ENCODE results near the gene RASSF1. TPM values are rescaled to one million over a fixed set of nuclear protein-coding genes. Genes with fewer than 3 reads are reported as not detected.

Gene RASSF1
- total and polyA plus RNA-seq, 2 of the 8 experiments (the other 6 are each of a cell fraction or from before 2014, with no cell fraction given) = 10.3 to 15.7 TPM

DNA sequence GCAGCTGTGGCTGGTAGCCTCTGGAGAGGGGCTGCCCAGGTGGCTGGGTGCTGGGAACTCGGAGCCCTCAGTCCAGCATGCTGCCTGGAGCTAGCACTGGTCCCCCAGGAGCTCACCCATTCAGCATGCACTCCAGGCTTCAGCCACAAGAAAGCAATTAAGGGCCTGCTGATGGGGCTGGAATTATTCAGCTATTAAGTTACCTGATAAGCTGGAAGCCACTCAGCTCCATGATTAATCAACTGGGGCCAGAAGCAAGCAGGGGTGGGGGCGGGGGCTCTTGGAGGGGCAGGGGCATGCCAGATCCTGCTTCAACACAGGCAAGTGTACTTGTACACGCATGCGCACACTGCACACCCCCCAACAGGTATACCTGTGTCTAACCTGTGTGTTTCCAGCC, 40.7 kb upstream of the RASSF1 start:
- Histone ChIP-seq H3K9me3 (ENCODE audit: insufficient read depth in 2 of 2, low read depth in 1 of 2, low read length in 1 of 2) (no peaks in the 10 kb centered on the region), H3K18ac (ENCODE audit: extremely low read depth, low read length) (no peak overlapping the region), H3K23ac (ENCODE audit: insufficient read length) (no peak overlapping the region), H3K4me2 (ENCODE audit: insufficient read depth in 1 of 2, low read depth in 2 of 2, low read length in 2 of 2) (no peak overlapping the region), H2BK120ac (replicated peaks; ENCODE audit: low read depth, low read length) (no peak overlapping the region), H4K5ac (ENCODE audit: insufficient read length, low read depth, low read length) (no peak overlapping the region), H2AK5ac (ENCODE audit: low read depth, low read length) (no peak overlapping the region), H3K23me2 (ENCODE audit: low read depth, low read length) (no peaks in the 10 kb centered on the region), H3K9ac (replicated peaks in 1 of 4; ENCODE audit: extremely low read depth in 1 of 4, low read depth in 3 of 4, low read length in 3 of 4) (no peak overlapping the region), H3K56ac (replicated peaks; ENCODE audit: insufficient read length, low read depth, low read length) (no peak overlapping the region), H4K20me1 (replicated peaks in 1 of 2; ENCODE audit: control insufficient read depth in 1 of 2, insufficient read depth in 2 of 2, low read length in 2 of 2) (peaks cover 2 to 4% of the 10 kb centered on the region in 2 experiments), H3K14ac (ENCODE audit: insufficient read length) (no peak overlapping the region), H2AFZ (ENCODE audit: low read length) (no peak overlapping the region), H3K27ac (ENCODE audit: low read depth, low read length) (no peak overlapping the region), H2BK20ac (ENCODE audit: low read length) (no peak overlapping the region), H4K91ac (replicated peaks; ENCODE audit: insufficient read length, low read length) (no peak overlapping the region), H3K36me3 (ENCODE audit: control insufficient read depth in 2 of 4, insufficient read depth in 4 of 4, low read length in 3 of 4) (no peaks in the 10 kb centered on the region), H3K4ac (replicated peaks; ENCODE audit: insufficient read length, low read depth, low read length) (no peak overlapping the region), H3K4me1 (replicated peaks in 1 of 4; ENCODE audit: control insufficient read depth in 3 of 4, insufficient read depth in 4 of 4, low read length in 3 of 4) (peaks cover 0 to 5% (median 2%) of the 10 kb centered on the region in 4 experiments; a peak in 2 of 7 replicates), H3K27me3 (replicated peaks in 1 of 4; ENCODE audit: control insufficient read depth in 3 of 4, extremely low read depth in 1 of 4, insufficient read depth in 3 of 4, low read length in 3 of 4) (peaks cover 0 to 3% (median 0%) of the 10 kb centered on the region in 4 experiments; a peak in 1 of 7 replicates), H2BK5ac (ENCODE audit: low read depth, low read length) (no peak overlapping the region), H3K79me2 (ENCODE audit: control insufficient read depth in 1 of 2, insufficient read depth in 2 of 2, low read length in 2 of 2) (no peaks in the 10 kb centered on the region), H3K79me1 (ENCODE audit: low read depth, low read length) (no peaks in the 10 kb centered on the region), H4K8ac (ENCODE audit: extremely low read depth, insufficient read depth, low read length) (no peak overlapping the region), H3K4me3 (ENCODE audit: extremely low read depth in 1 of 4, insufficient read depth in 2 of 4, low read depth in 3 of 4, low read length in 4 of 4) (no peak overlapping the region), H2BK12ac (ENCODE audit: low read depth, low read length) (no peak overlapping the region), H2BK15ac (ENCODE audit: low read length) (no peak overlapping the region)
- ChIA-PET POLR2A (ENCODE audit: partially characterized antibody) (interaction anchor here (1.7 kb wide), 1 partner anchor 135 kb away, joined by 4 read pairs; no protein-coding TSS in a partner anchor), CTCF (ENCODE audit: partially characterized antibody) (interaction anchor here (0.6 to 2.5 kb wide), 11 partner anchors 10 to 161 kb away, joined by 3 to 13 read pairs (median 4); no protein-coding TSS in a partner anchor)
- DNase-seq (ENCODE audit: low read depth in 1 of 2, low spot score in 2 of 2) = no peak
- no peak for FAIRE-seq
- WGBS, 2 experiments (ENCODE audit: extremely low coverage in 1 of 2, insufficient coverage in 1 of 2, insufficient read length in 1 of 2, insufficient replicate concordance in 2 of 2, low coverage in 1 of 2, low lambda C conversion rate in 2 of 2, missing lambda C conversion rate in 1 of 2) = 73% methylated on average over 4 of the region's 4 CpGs; no CpG with 5 or more reads in 1 of the 2 experiments
- no peak for TF ChIP-seq TAF7 (optimal IDR thresholded peaks at IDR 0.05; ENCODE audit: borderline replicate concordance, low read depth, low read length)
- TF ChIP-seq CTCF (IDR thresholded peaks at IDR 0.05; ENCODE audit: control extremely low read depth in 1 of 3, insufficient read depth in 1 of 3, low read depth in 1 of 3, low read length in 3 of 3) = no peak
- no peak for TF ChIP-seq PHF8 (conservative IDR thresholded peaks at IDR 0.05; ENCODE audit: low read depth, low read length)
- no peak for TF ChIP-seq RAD21 (IDR thresholded peaks at IDR 0.05 in 1 of 2, conservative IDR thresholded peaks at IDR 0.05 in 1 of 2; ENCODE audit: low read depth in 2 of 2, low read length in 2 of 2)
- no peak for TF ChIP-seq JUN (IDR thresholded peaks at IDR 0.05; ENCODE audit: low read depth, low read length)
- TF ChIP-seq MAFK (IDR thresholded peaks at IDR 0.05; ENCODE audit: low read depth, low read length) = no peak
- TF ChIP-seq ATF3 (IDR thresholded peaks at IDR 0.05; ENCODE audit: insufficient read depth, low read depth, low read length) = no peak
- no peak for TF ChIP-seq RBBP5 (IDR thresholded peaks at IDR 0.05; ENCODE audit: borderline replicate concordance, low read depth, low read length)
- TF ChIP-seq BACH1 (IDR thresholded peaks at IDR 0.05; ENCODE audit: low read length) = no peak
- no peak for TF ChIP-seq CREB1 (IDR thresholded peaks at IDR 0.05)
- no peak for TF ChIP-seq POLR2AphosphoS5 (IDR thresholded peaks at IDR 0.05; ENCODE audit: low read depth, low read length)

Data from H1 (cell line).